GM18526 (cell line): ENCODE results near the gene SPINK2.

Experiments used
- POLR2A ChIP-seq: IDR thresholded peaks from 3 replicates; pipeline ENCODE4 v1.6.1; 2011; ENCODE audit not compliant: insufficient read length; ENCODE audit errors: extremely low read depth

The SPINK2 gene

GRCh38 chr4:56772134-56772533, 49.4 kb downstream of the SPINK2 start:
- no peak for TF ChIP-seq POLR2A

- TF ChIP-seq POLR2A, result no peak
Observed at GRCh38 chr4:56768763-56769162, 52.7 kb downstream of the SPINK2 start.

- TF ChIP-seq POLR2A, result no peak
Observed at GRCh38 chr4:56768316-56768715, 53.2 kb downstream of the SPINK2 start.

- no peak for TF ChIP-seq POLR2A
Observed at GRCh38 chr4:56767567-56767966, 53.9 kb downstream of the SPINK2 start.

- no peak for TF ChIP-seq POLR2A
Observed at GRCh38 chr4:56764775-56765174, 56.7 kb downstream of the SPINK2 start.

GRCh38 chr4:56764223-56764622, 57.3 kb downstream of the SPINK2 start:
- no peak for TF ChIP-seq POLR2A

- no peak for TF ChIP-seq POLR2A
Observed at GRCh38 chr4:56762484-56763250, 58.8 kb downstream of the SPINK2 start.

- TF ChIP-seq POLR2A, result no peak
Observed at GRCh38 chr4:56760183-56760582, 61.3 kb downstream of the SPINK2 start.
